HG03354 (cell line): ENCODE data around the gene TASP1.
A peak's percentile ranks its signal among the peaks of the same experiment; 100 is the strongest.
"Not testable (repeated sequence)": the region's sequence is repeated elsewhere in the genome, so short reads cannot be mapped to it uniquely, and the experiment has no call there.

ENCODE experiments used
- ATAC-seq: cut with Tn5 transposase; IDR thresholded peaks from one replicate; pipeline ENCODE4 v1.9.1; 2021; ENCODE audit warnings: mild to moderate bottlenecking; ENCODE audit not compliant: unreplicated experiment, poor library complexity, severe bottlenecking

TASP1 gene

DNA sequence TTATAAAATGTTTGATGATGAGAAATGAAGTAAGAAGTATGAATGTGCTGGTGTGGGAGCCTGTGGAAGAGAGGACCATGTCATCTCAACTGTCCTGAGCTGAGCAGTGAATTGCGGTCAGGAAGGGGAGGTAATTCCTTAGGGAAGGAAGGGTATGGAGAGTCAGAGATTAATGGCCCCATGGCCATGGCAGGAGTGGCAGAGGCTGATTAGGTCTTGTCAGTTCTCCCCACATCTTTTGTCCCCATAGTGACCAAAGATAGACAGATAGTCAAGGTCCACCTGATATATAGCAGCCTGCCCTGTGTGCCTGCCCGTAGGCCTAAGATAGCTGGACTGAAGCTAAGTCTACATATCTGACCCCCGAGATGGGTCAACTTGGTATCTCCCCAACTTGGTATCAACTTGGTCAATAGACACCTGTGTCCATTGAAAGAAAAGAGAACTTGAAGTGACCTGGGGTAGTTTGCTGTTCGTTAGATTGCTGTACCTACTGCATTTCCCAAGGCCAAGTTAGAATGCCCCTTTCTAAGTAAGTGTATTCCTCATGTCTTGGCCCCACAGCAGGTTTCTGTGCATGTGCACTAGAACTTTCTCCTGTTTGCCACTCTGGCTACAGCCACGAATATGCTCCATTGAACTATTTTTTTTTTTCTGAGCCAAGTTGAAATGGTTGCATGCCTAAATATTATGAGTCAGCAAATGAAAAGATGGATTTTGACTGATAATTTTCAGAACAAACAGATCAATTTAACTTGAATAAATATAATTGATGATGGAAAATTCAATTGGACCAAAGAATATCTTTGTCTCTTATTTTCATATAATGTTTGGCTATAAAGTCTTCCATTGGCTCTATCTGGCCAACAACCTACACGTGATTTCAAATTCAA, 274.2 kb downstream of the TASP1 start:
- no peak for ATAC-seq

DNA sequence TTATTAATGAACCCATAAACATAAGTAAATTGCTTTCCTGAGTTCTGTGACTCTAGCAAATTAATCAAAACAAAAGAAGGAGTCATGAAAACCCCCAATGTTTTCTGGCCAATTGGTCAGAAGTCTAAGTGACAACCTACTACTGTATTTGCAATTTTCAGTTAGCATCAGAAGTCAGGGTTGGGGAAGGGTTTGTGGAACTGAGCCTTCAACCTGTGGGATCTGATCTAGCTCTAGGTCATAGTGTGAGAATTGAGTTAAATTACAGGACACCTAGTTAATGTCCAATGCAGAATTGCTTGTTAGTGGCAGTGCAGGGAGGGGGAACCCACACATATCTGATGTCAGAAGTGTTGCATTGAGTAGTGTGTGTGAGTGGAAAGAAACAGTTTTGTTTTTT, 275.3 kb downstream of the TASP1 start:
- no peak for ATAC-seq

DNA sequence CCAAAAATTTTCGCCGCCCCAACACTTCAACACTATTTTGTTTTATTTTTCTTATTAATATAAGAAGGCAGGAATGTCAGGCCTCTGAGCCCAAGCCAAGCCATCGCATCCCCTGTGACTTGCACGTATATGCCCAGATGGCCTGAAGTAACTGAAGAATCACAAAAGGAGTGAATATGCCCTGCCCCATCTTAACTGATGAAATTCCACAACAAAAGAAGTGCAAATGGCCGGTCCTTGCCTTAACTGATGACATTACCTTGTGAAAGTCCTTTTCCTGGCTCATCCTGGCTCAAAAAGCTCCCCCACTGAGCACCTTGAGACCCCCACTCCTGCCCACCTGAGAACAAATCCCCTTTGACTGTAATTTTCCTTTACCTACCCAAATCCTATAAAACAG, 276.6 kb downstream of the TASP1 start:
- ATAC-seq = not testable (repeated sequence)

DNA sequence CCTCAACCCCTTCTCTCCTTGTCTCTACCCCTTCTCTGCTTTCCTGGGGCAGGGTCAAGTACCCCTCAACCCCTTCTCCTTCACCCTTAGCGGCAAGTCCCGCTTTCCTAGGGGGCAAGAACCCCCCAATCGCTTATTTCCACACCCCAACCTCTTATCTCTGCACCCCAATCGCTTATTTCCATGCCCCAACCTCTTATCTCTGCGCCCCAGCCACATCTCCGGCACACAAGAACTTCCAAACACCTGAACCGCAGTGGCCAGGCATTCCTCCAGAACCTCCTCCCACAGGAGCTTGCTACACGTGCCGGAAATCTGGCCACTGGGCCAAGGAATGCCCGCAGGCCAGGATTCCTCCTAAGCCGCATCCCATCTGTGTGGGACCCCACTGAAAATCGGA, 279.8 kb downstream of the TASP1 start:
- ATAC-seq = not testable (repeated sequence)

DNA sequence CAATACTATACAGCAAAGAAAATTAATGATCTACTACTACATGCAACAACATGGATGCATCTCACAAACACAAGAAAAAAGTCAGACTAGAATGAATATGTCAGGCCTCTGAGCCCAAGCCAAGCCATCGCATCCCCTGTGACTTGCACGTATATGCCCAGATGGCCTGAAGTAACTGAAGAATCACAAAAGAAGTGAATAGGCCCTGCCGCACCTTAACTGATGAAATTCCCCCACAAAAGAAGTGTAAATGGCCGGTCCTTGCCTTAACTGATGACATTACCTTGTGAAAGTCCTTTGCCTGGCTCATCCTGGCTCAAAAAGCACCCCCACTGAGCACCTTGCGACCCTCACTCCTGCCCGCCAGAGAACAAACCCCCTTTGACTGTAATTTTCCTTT, 280.9 kb downstream of the TASP1 start:
- ATAC-seq = not testable (repeated sequence)

DNA sequence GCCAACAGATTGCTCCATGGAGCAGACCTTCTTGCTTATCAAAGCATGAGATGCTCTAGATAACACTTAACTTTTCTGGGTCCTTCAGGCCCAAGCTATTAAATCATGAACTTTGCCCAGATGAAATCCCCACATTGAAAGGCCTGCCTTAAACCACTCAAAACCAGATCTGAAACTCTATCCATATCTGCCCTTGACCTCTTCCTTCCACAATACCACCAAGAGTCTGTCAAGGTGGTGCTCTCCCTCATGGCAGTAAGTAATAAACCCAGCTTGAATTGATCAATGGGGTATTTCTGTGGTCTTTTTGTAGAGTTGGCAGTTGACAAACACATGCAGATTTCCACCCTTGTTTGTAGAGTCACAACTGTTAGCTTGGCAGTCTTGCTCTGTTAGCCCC, 282.1 kb downstream of the TASP1 start:
- ATAC-seq = no peak

DNA sequence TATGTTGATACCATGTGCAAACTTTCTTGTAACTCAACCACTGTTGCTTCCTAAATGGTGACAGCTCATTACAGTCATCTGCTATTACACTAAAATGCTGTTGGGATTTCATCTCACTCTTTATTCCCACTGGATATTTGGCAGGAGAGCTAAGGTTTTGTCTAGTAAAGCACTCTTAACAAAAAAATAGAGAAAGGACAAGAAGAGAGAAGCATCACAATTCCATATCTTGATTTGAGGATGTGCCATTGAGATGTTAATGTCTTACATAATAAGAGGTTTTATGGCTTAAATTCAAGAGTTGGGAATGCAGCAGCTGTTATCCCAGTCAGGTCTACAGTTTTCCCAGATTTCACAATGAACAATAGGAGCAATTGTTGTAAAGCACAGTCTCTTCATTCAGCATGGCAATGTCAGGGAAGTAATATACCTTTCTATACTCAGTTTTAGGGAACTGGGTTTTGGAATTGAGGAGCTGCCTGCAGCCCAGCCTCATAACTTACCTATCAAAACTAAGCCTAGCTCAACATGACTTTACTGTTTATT, 282.7 kb downstream of the TASP1 start:
- ATAC-seq = no peak

DNA sequence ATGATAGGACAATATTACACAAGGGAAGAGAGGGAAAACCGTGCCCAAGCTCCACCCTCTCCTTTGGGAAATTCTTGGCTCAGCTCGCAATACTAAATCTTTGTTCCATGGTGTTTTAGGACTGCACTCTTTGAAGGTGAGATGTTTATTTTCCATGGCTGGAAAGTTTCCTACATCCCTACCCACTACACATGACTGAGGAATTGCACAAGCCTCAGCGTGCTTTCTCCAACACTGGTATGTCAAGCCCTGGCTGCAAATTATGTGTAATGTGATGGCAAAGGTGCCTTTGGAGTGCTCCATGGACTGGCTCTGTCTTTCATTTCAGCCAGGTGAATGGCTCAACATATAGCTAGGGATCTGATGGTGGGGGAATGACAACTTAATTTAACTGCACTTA, 283.3 kb downstream of the TASP1 start:
- no peak for ATAC-seq

DNA sequence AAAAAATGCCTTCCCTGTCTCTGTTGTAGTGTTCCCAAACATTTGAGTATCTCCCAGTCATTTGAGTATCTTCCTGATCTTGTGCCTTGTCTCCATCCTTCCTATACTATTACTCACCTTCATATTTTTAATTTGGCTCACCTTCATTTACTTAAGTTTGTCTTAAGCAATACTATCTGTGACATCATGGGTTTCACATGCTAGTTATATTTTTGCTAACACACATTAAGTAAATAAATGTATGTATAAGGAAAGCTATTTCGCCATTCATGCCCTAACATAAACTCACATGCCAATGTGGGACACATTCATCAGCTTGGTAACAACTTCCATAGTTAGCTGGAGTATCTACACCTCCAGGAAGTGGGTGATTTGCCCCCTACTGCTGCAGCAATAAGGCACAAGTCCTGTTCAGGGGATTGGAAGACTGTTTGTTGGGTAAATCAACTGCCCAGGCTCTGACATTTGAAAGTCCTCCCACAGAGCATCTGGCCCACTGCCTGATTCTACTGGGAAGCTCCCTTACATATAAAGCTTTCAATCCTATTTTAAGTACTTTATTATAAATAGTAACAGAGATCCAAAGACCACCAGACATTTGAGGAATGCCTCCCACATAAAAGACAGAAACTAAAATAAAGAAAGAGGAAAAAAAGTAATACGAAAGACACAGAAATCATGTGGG, 285.3 kb downstream of the TASP1 start:
- no peak for ATAC-seq

DNA sequence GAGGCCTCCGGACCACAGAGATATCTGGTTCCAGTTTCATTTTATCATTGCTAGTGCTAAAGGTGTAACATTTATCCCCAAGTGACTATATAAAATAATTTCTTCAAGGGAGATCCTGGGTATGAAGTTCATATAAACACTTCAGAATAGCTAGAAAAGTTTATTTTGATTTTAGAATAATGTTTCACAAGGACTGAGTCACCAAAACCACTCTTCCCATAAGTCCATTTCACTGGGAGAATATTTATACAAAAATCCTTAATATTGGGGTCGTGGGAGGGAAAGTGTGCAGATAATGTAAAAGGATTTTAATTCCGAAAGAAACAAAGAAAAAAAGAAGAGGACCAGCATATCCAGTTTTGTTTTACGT, 289.5 kb downstream of the TASP1 start:
- no peak for ATAC-seq

DNA sequence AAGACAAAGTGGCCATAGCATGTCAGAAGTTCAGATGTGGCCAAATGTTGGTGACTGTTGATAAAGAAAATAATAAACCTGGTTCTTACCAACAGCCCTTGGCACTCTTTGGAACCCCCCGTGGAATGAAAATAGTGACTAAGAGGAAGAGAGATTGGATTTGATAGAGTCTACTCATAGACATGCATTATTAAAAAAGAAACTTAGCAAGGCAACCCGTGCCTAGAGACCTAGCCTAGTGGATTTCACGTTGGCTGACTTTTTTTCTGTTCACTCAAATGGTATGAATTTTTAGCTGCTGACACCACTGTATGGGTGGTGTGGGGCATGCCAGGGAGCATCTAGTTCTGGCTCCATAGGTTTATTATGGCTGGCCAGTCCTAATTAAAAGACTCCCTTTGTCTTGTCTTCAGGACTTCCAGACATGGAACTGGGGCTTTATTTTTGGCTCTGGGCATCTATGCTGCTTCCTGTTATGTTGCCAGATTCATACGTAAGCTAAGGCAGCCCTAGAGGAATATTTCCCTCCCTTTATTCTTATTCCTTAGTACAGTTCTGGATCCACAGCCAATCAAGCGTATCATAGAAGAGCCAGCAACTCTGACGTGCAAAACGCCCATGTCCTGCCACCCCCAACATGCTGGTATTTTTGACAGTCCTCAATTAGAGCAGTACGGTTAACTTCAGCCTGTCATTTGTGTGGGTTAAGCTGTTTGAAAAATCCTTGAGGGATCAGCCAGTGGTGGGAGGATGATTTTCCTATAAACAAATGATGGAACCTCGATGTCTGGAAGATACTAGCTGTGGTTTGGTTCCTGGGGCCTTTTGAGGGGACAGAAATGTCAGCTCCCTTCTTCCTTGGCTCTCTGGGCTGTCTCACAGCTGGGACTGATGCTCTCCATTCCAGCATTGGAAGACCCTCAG, 290.2 kb downstream of the TASP1 start:
- no peak for ATAC-seq

DNA sequence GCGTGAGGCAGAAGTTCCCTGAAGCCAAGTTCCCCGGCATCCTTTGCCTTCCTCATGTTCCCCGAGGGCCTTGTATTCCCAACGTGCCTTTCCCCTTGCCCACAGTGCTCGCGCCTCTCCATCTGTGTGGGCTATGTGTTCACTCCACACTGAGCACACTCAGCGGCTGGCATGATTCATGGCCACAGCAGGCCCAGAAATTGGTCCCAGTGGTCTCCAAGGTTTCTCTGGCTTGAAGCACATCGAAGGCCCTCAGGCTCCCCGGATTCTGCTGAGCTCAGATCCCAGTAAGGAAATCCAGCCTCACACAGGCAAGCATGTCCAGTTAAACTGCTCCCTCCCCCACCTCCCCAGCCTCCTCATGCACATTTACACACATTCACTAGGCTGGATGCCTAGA, 294.1 kb downstream of the TASP1 start:
- ATAC-seq = no peak

DNA sequence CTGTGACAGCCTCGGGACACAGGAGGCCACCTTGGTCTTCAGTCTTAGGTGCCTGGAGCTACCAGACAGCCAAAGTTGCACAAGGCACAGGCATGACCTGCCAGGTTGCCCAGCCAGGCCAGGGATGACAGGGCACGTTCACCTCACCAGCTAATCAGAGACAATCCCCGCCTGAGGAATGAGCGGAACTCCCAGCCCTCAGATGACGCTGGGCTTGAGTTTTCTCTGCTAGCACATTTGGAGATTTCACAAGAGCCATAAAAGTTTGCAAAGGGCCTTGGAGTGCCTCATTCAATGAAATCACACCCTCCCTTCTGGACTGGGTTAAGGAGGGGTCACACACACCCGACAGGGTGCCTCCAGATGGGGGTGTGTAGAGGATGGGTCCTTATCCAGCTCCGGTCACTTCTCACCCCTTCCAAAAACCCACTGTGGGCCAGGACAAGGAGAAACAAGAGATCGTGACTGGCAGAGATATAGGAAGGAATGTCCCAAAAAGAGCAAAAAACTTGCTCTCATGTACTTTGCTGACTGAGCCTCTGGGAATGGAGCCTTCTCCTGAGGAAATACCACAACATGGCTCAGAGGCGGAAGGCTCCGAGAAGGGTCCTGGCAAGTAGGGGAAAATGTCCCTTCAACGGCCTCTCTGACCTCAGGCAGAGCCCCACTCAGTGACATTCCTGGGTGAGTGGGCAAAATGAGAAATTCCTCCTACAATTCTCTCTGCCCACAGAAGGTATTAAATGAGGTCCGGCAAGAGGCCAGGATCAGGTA, 296.1 kb downstream of the TASP1 start:
- ATAC-seq = no peak

DNA sequence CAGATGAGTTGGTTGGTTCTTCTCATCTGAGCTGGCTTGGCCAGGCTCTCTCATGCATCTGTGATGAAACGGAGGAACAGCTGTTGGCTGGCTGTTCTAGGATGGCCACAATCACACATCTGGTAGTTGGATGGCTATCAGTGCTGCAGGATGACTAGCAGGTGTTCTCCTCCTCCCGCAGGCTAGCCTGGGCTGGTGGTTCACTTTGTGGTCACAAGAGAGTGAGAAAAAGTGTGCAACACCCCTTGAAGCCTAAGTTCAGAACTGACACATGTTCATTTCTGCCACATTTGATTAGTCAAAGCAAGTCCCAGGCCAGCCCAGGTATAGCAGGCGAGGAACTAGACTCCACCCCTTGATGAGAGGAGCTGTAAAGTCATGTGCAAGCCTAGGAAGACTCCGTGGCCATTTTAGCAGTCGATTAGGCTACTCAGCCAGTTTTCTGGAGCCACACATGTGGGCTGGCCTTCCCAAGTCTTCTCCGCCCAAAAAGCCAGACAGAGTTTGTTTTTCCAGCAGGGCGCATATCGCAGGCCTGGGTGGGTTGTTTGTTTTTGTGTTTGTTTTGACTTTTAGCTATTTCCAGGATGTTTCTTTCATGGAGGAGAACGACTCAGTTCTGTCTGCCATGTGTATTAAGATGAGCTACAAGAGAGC, 296.9 kb downstream of the TASP1 start:
- ATAC-seq = peak; percentile 56

DNA sequence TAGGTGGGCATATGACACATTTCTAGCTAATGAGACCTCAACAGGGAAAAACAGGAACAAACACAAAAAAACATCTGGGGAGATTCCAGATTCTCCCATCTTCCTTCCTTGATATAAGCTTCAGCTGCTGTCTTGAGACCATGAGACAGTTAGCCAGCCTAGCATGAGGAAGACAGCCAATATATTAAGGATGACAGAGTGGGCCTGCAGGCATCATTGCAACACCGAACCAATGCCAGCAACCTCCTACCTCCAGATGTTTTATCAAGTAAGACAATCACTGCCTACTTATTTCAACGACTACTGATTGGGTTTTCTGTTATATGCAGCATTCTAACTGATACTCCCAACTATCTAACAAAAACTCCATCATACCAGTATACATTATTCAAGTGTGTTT, 298.6 kb downstream of the TASP1 start:
- no peak for ATAC-seq
